SW480 (cell line): ENCODE data around the gene ABO.
A peak's percentile ranks its signal among the peaks of the same experiment; 100 is the strongest.
"Not testable (repeated sequence)": the region's sequence is repeated elsewhere in the genome, so short reads cannot be mapped to it uniquely, and the experiment has no call there.

ENCODE experiments used
- DNase-seq: peaks from one replicate; pipeline ENCODE4 v3.0.0-alpha.2; 2016; ENCODE audit warnings: low spot score

ABO gene

GRCh38 chr9:133225171-133226011 is 49.6 kb downstream of the ABO start:
- no peak for DNase-seq

GRCh38 chr9:133224762-133225161 is 50.2 kb downstream of the ABO start:
- DNase-seq: no peak

GRCh38 chr9:133223159-133223756 is 51.7 kb downstream of the ABO start:
- DNase-seq: not testable (repeated sequence)

- not testable (repeated sequence) for DNase-seq
Measured at GRCh38 chr9:133221994-133222393, 53.0 kb downstream of the ABO start.

- no peak for DNase-seq
Measured at GRCh38 chr9:133221177-133221809, 53.7 kb downstream of the ABO start.

GRCh38 chr9:133218049-133218975 is 56.7 kb downstream of the ABO start:
- not testable (repeated sequence) for DNase-seq

- not testable (repeated sequence) for DNase-seq
Measured at GRCh38 chr9:133217333-133217988, 57.5 kb downstream of the ABO start.

- DNase-seq: peak; percentile 62
Measured at GRCh38 chr9:133214276-133214675, 60.7 kb downstream of the ABO start.

GRCh38 chr9:133210609-133211008 is 64.4 kb downstream of the ABO start:
- no peak for DNase-seq

GRCh38 chr9:133210202-133210532 is 64.8 kb downstream of the ABO start:
- peak; percentile 70 for DNase-seq

GRCh38 chr9:133209327-133210201 is 65.4 kb downstream of the ABO start:
- not testable (repeated sequence) for DNase-seq

- DNase-seq: not testable (repeated sequence)
Measured at GRCh38 chr9:133208880-133209300, 66.1 kb downstream of the ABO start, which contains the start of gene OBP2B. Gene OBP2B (minus strand): TSS chr9:133209250. CDS start chr9:133209199, 51 bp downstream.

- DNase-seq: not testable (repeated sequence)
Measured at GRCh38 chr9:133208171-133208879, 66.7 kb downstream of the ABO start.

- DNase-seq: no peak
Measured at GRCh38 chr9:133207540-133208170, 67.3 kb downstream of the ABO start.

- DNase-seq: no peak
Measured at GRCh38 chr9:133207021-133207531, 67.9 kb downstream of the ABO start.

GRCh38 chr9:133205996-133206931 is 68.7 kb downstream of the ABO start:
- no peak for DNase-seq

GRCh38 chr9:133205481-133205887 is 69.5 kb downstream of the ABO start:
- DNase-seq: not testable (repeated sequence)
